ENCODE measurements around the gene GKAP1. TPM values are rescaled to one million over a fixed set of nuclear protein-coding genes. Genes with fewer than 3 reads are reported as not detected.

Gene GKAP1
- total RNA-seq, 1 experiment from 2014 or later, result 1.5 TPM

- Histone ChIP-seq H3K4me2 (ENCODE audit: low read length) (no peak overlapping the region), H3F3A (ENCODE audit: low read length, unreplicated experiment) (no peaks in the 10 kb centered on the region), H3K36me3 (ENCODE audit: low read depth, low read length) (no peaks in the 10 kb centered on the region), H2AFZ (ENCODE audit: low read length) (no peak overlapping the region), H4K20me1 (ENCODE audit: low read length) (no peaks in the 10 kb centered on the region), H3K9me2 (replicated peaks; ENCODE audit: low read length) (no peaks in the 10 kb centered on the region), H3K27me3 (ENCODE audit: low read length) (no peaks in the 10 kb centered on the region), H3K27ac (ENCODE audit: low read length) (no peak overlapping the region), H3K9me3 (ENCODE audit: low read length) (no peaks in the 10 kb centered on the region), H3K9ac (ENCODE audit: low read length) (no peak overlapping the region), H3K4me1 (ENCODE audit: insufficient read depth, low read length) (no peaks in the 10 kb centered on the region), H3K4me3 (ENCODE audit: low read length) (no peak overlapping the region), H3K79me2 (ENCODE audit: low read length) (no peaks in the 10 kb centered on the region)
- CTCF ChIA-PET, result no interaction called here
- DNase-seq (no peak), ATAC-seq (no peak)
- TF ChIP-seq CTCF (conservative IDR thresholded peaks at IDR 0.05; ENCODE audit: low read depth, low read length), result no peak
- TF ChIP-seq EZH2phosphoT487 (IDR thresholded peaks at IDR 0.05; ENCODE audit: borderline replicate concordance, low read length), result no peak
- TF ChIP-seq EZH2 (IDR thresholded peaks at IDR 0.05; ENCODE audit: low read length, unreplicated experiment), result no peak
- intact Hi-C loops (cut with micrococcal nuclease), result no loop called here
- no TSS peak for BruUV-seq (replicated peaks)
- POLR2A ChIA-PET (ENCODE audit: unreplicated experiment), result no interaction called here
Observed at GRCh38 chr9:83715221-83715620, 102.3 kb downstream of the GKAP1 start.

DNA sequence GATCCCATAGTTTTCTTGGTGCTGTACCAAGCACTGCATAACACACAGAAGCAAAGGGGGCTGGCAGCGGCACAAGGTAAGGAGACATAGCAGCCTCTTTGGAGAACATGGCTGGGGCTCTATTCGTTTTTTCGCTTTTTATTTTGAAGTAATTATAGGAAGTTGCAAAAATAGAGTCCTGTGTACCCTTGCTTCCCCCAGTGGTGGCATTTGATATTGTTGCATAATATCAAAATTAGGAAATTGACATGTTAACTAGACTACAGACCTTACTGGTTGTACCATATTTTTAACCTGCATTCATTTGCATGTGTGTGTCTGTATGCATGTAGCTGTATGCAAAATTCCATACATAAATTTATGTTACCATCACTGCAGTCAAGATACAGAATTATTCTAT lies 103.2 kb downstream of the GKAP1 start:
- Histone ChIP-seq H3K4me3 (ENCODE audit: low read length) (no peak overlapping the region), H3K4me2 (ENCODE audit: low read length) (no peak overlapping the region), H3K9me2 (replicated peaks; ENCODE audit: low read length) (no peaks in the 10 kb centered on the region), H3K9me3 (ENCODE audit: low read length) (no peaks in the 10 kb centered on the region), H3K4me1 (ENCODE audit: insufficient read depth, low read length) (no peaks in the 10 kb centered on the region), H3K79me2 (ENCODE audit: low read length) (no peaks in the 10 kb centered on the region), H3K27me3 (ENCODE audit: low read length) (no peaks in the 10 kb centered on the region), H3K9ac (ENCODE audit: low read length) (no peak overlapping the region), H4K20me1 (ENCODE audit: low read length) (no peaks in the 10 kb centered on the region), H3K27ac (ENCODE audit: low read length) (no peak overlapping the region), H2AFZ (ENCODE audit: low read length) (no peak overlapping the region), H3K36me3 (ENCODE audit: low read depth, low read length) (no peaks in the 10 kb centered on the region), H3F3A (ENCODE audit: low read length, unreplicated experiment) (no peaks in the 10 kb centered on the region)
- ChIA-PET POLR2A (ENCODE audit: unreplicated experiment) (no interaction called here), CTCF (no interaction called here)
- DNase-seq (peak; percentile 6), ATAC-seq (no peak)
- intact Hi-C loops (cut with micrococcal nuclease), result no loop called here
- TF ChIP-seq EZH2phosphoT487 (IDR thresholded peaks at IDR 0.05; ENCODE audit: borderline replicate concordance, low read length) (no peak), EZH2 (IDR thresholded peaks at IDR 0.05; ENCODE audit: low read length, unreplicated experiment) (no peak), CTCF (conservative IDR thresholded peaks at IDR 0.05; ENCODE audit: low read depth, low read length) (peak; percentile 44; the same call in 1 of the 2 replicates)
- no TSS peak for BruUV-seq (replicated peaks)

DNA sequence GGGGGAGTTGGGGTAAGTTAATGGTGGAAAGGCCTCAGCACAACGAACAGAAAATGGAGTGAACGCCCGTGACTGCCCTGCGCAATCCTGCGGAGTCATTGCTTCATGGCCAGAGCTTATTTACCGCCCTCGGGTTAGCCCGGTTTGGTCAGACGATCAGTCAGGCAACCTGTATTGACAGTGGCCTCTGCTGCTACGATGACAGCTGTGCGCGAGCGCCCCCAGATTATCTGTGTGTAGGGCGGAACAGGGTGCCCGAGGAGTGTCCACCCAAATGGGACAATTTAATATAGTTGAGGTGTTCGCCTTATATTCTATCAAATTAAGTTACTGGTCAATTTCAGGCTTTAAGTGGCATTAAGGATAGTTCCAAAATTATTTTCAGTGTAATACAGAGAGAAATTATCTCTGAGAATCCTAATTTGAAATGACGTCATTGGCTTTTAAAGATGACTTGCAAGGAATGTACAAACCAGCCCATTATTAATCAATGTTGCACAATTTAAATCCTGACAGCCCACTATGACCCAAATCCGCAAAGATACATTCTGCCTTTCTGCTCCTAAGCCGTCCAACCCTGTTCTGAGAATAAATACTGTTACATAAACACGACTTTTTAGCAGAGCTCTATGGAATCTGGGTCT lies 108.9 kb downstream of the GKAP1 start:
- Histone ChIP-seq H3K27me3 (ENCODE audit: low read length) (no peaks in the 10 kb centered on the region), H3K4me3 (ENCODE audit: low read length) (peak overlapping the region; percentile 91), H3K4me2 (ENCODE audit: low read length) (peak overlapping the region; percentile 98), H3K27ac (ENCODE audit: low read length) (peak overlapping the region; percentile 99), H4K20me1 (ENCODE audit: low read length) (peaks cover 33% of the 10 kb centered on the region), H3K9me3 (ENCODE audit: low read length) (no peaks in the 10 kb centered on the region), H3K36me3 (ENCODE audit: low read depth, low read length) (no peaks in the 10 kb centered on the region), H3K9me2 (replicated peaks; ENCODE audit: low read length) (no peaks in the 10 kb centered on the region), H3K4me1 (ENCODE audit: insufficient read depth, low read length) (peaks cover 18% of the 10 kb centered on the region), H3K79me2 (ENCODE audit: low read length) (peaks cover 48% of the 10 kb centered on the region), H3F3A (ENCODE audit: low read length, unreplicated experiment) (no peaks in the 10 kb centered on the region), H3K9ac (ENCODE audit: low read length) (peak overlapping the region; percentile 99), H2AFZ (ENCODE audit: low read length) (peak overlapping the region; percentile 99)
- ATAC-seq (peak; percentile 25; the same call in 1 of the 2 replicates), DNase-seq (peak; percentile 24)
- TF ChIP-seq EZH2 (IDR thresholded peaks at IDR 0.05; ENCODE audit: low read length, unreplicated experiment) (no peak), CTCF (conservative IDR thresholded peaks at IDR 0.05; ENCODE audit: low read depth, low read length) (peak; percentile 39)
- intact Hi-C loops (cut with micrococcal nuclease), result loop anchor here (5.0 to 10.0 kb wide), 3 partner anchors 41 to 276 kb away; partner anchors contain the start of genes HNRNPK, IDNK and RMI1
- CTCF ChIA-PET, result no interaction called here
- POLR2A ChIA-PET (ENCODE audit: unreplicated experiment), result no interaction called here
- BruUV-seq (replicated peaks), result TSS peak; percentile 89
